ENCODE measurements around the gene CLCN6. TPM values are rescaled to one million over a fixed set of nuclear protein-coding genes. Genes with fewer than 3 reads are reported as not detected.

CLCN6 gene
- total and polyA plus RNA-seq, 2 of the 13 experiments (the other 11 are each of a cell fraction or from before 2014, with no cell fraction given) = 14.9 to 19.3 TPM

DNA sequence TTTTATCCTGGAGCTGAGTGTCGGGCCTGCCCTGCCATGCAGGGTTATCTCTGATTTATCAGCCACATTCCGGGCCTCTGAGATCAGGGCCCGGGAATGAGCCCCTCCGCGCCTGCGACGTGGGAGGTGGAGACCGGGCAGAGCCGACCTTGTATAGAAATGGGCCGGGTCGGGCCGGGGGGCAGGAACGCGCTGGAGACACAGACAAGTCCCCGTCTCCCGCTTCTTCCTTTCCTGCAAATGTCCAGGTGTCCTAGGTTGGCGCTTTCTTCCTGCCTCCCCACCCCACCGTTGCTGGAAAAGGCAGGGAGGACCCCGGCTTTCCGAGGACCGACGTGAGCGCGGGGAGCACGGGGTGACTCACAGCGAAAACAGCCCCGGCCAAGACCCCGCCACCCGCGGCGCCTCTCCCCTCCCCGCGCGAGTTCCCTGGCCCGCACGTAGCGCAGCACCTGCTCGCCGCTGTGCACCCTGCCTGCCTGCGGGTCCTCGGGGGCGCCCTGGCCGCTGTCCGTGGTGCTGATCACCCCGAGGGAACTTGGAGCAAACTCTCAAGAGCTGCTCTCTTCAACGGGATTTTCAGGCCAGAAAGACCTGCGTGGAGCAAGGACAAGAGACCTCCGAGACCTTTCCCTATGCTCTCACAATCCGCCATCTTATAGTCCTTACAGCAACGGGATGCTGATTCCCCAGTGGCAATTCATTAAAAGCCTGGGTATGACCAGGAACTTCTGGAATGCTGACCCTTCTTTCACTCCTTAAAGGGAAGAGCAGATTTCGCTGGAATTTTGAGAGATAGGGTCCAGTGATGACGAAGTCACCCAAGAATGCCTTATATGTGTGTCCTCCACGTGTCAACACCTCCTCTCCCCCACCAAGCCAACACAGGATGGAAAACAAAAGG lies 53.2 kb downstream of the CLCN6 start (continued):
- TF ChIP-seq, protein P1, sequence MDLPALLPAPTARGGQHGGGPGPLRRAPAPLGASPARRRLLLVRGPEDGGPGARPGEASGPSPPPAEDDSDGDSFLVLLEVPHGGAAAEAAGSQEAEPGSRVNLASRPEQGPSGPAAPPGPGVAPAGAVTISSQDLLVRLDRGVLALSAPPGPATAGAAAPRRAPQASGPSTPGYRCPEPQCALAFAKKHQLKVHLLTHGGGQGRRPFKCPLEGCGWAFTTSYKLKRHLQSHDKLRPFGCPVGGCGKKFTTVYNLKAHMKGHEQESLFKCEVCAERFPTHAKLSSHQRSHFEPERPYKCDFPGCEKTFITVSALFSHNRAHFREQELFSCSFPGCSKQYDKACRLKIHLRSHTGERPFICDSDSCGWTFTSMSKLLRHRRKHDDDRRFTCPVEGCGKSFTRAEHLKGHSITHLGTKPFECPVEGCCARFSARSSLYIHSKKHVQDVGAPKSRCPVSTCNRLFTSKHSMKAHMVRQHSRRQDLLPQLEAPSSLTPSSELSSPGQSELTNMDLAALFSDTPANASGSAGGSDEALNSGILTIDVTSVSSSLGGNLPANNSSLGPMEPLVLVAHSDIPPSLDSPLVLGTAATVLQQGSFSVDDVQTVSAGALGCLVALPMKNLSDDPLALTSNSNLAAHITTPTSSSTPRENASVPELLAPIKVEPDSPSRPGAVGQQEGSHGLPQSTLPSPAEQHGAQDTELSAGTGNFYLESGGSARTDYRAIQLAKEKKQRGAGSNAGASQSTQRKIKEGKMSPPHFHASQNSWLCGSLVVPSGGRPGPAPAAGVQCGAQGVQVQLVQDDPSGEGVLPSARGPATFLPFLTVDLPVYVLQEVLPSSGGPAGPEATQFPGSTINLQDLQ (CRISPR knock-in tag; IDR thresholded peaks at IDR 0.05) = peak; percentile 91
- TF ChIP-seq U2AF2 (IDR thresholded peaks at IDR 0.05; ENCODE audit: low read depth, low read length) = no peak
- no peak for TF ChIP-seq EZH2 (conservative IDR thresholded peaks at IDR 0.05; ENCODE audit: low read depth, low read length)
- TF ChIP-seq ISL2 (CRISPR knock-in tag; IDR thresholded peaks at IDR 0.05) = peak; percentile 81
- peak; percentile 88 for TF ChIP-seq MIER3 (CRISPR knock-in tag; IDR thresholded peaks at IDR 0.05; ENCODE audit: borderline replicate concordance)
- peak; percentile 87 for TF ChIP-seq GZF1 (CRISPR knock-in tag; IDR thresholded peaks at IDR 0.05)
- peak; percentile 86; the same call in 1 of the 2 replicates for TF ChIP-seq KLF9 (CRISPR knock-in tag; IDR thresholded peaks at IDR 0.05; ENCODE audit: low read depth)
- TF ChIP-seq AHR (CRISPR knock-in tag; IDR thresholded peaks at IDR 0.05) = peak; percentile 99
- TF ChIP-seq, protein P2, sequence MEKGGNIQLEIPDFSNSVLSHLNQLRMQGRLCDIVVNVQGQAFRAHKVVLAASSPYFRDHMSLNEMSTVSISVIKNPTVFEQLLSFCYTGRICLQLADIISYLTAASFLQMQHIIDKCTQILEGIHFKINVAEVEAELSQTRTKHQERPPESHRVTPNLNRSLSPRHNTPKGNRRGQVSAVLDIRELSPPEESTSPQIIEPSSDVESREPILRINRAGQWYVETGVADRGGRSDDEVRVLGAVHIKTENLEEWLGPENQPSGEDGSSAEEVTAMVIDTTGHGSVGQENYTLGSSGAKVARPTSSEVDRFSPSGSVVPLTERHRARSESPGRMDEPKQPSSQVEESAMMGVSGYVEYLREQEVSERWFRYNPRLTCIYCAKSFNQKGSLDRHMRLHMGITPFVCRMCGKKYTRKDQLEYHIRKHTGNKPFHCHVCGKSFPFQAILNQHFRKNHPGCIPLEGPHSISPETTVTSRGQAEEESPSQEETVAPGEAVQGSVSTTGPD (CRISPR knock-in tag; IDR thresholded peaks at IDR 0.05) = no peak
- TF ChIP-seq, protein P3, sequence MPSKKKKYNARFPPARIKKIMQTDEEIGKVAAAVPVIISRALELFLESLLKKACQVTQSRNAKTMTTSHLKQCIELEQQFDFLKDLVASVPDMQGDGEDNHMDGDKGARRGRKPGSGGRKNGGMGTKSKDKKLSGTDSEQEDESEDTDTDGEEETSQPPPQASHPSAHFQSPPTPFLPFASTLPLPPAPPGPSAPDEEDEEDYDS (CRISPR knock-in tag; IDR thresholded peaks at IDR 0.05) = peak; percentile 73
- TF ChIP-seq ATF7 (IDR thresholded peaks at IDR 0.05) = no peak
- TF ChIP-seq ATF7 (CRISPR knock-in tag; IDR thresholded peaks at IDR 0.05) = 0 out of 2 replicates have a peak, but pooled peaks have one; percentile 27
- peak; percentile 84 for TF ChIP-seq SAFB2 (CRISPR knock-in tag; IDR thresholded peaks at IDR 0.05; ENCODE audit: borderline replicate concordance, low read depth)
- TF ChIP-seq EP300 (IDR thresholded peaks at IDR 0.05; ENCODE audit: low read depth in 2 of 2, low read length in 2 of 2) = 0 out of 4 replicates have a peak, but pooled peaks of 1 of the 2 experiments have one; percentile 19
- TF ChIP-seq EP300 (CRISPR knock-in tag; IDR thresholded peaks at IDR 0.05; ENCODE audit: borderline replicate concordance) = no peak
- TF ChIP-seq, protein P4, sequence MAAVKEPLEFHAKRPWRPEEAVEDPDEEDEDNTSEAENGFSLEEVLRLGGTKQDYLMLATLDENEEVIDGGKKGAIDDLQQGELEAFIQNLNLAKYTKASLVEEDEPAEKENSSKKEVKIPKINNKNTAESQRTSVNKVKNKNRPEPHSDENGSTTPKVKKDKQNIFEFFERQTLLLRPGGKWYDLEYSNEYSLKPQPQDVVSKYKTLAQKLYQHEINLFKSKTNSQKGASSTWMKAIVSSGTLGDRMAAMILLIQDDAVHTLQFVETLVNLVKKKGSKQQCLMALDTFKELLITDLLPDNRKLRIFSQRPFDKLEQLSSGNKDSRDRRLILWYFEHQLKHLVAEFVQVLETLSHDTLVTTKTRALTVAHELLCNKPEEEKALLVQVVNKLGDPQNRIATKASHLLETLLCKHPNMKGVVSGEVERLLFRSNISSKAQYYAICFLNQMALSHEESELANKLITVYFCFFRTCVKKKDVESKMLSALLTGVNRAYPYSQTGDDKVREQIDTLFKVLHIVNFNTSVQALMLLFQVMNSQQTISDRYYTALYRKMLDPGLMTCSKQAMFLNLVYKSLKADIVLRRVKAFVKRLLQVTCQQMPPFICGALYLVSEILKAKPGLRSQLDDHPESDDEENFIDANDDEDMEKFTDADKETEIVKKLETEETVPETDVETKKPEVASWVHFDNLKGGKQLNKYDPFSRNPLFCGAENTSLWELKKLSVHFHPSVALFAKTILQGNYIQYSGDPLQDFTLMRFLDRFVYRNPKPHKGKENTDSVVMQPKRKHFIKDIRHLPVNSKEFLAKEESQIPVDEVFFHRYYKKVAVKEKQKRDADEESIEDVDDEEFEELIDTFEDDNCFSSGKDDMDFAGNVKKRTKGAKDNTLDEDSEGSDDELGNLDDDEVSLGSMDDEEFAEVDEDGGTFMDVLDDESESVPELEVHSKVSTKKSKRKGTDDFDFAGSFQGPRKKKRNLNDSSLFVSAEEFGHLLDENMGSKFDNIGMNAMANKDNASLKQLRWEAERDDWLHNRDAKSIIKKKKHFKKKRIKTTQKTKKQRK (IDR thresholded peaks at IDR 0.05; ENCODE audit: low read length) = no peak
- peak; percentile 75 for TF ChIP-seq FOSL2 (CRISPR knock-in tag; IDR thresholded peaks at IDR 0.05)
- peak; percentile 95 for TF ChIP-seq FOXC1 (CRISPR knock-in tag; IDR thresholded peaks at IDR 0.05; ENCODE audit: borderline replicate concordance)
- TF ChIP-seq TSC22D2 (CRISPR knock-in tag; IDR thresholded peaks at IDR 0.05; ENCODE audit: borderline replicate concordance) = peak; percentile 99
- TF ChIP-seq HHEX (CRISPR knock-in tag; IDR thresholded peaks at IDR 0.05) = no peak
- TF ChIP-seq RELA (CRISPR knock-in tag; IDR thresholded peaks at IDR 0.05) = 0 out of 2 replicates have a peak, but pooled peaks have one; percentile 48
- no peak for TF ChIP-seq MBNL3 (CRISPR knock-in tag; conservative IDR thresholded peaks at IDR 0.05)
- peak; percentile 90 for TF ChIP-seq KMT2B (CRISPR knock-in tag; IDR thresholded peaks at IDR 0.05)

Data from HepG2 (cell line).